SK-N-SH treated with all-trans-retinoic acid at 6 μM for 48 hours (cell line): ENCODE measurements around the gene IL9.

Experiments
- CSDC2 ChIP-seq: fragments of 250-450 bp; sonication (Bioruptor Pico); IDR thresholded peaks from 2 replicates; pipeline ENCODE4 v1.5.0; 2020; ENCODE audit warnings: mild to moderate bottlenecking, moderate library complexity
- TCF4 ChIP-seq: fragments of 250-450 bp; sonication (Bioruptor Pico); IDR thresholded peaks from 2 replicates; pipeline ENCODE4 v1.8.0; 2021; ENCODE audit warnings: mild to moderate bottlenecking, moderate library complexity, borderline replicate concordance
- ZNF70 ChIP-seq: fragments of 450-650 bp; formaldehyde crosslinking; IDR thresholded peaks from 2 replicates; pipeline ENCODE4 v1.5.0; 2020; ENCODE audit warnings: mild to moderate bottlenecking, moderate library complexity

DNA sequence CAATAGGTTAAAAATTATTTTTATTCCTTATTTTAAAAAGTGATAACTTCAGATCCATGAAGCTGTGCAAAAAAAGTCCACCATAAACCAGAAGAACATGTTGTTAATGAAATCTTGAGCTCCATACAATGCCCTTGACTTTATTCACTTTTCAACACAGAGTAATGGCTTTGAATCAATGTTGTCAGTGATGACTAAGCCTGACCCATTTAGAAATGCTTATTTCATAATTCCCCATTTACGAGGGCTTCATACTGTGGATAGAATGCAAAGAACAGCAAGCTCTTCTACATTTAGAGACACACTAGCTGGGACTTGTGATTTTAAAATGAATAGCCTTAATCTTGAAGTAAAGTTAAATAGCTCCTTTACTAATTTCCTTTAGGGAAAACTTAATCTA is 25.7 kb upstream of the IL9 start:
- TF ChIP-seq ZNF70 (no peak), TCF4 (CRISPR knock-in tag) (no peak), CSDC2 (CRISPR knock-in tag) (no peak)
